Epithelial cell of esophagus (primary cell): ENCODE data around the gene CRADD.

Source experiments
- DNase-seq: peaks from one replicate; pipeline ENCODE4 v3.0.0; 2010; ENCODE audit warnings: low read depth
- H3K4me3 ChIP-seq: 2 replicates; pipeline ENCODE4 v1.5.1; 2011; ENCODE audit warnings: mild to moderate bottlenecking, low read length, control low read depth
- CTCF ChIP-seq: IDR thresholded peaks from 2 replicates; pipeline ENCODE4 v1.5.1; 2011; ENCODE audit warnings: low read depth, mild to moderate bottlenecking, low read length, control low read depth, inconsistent platforms; ENCODE audit not compliant: insufficient read depth; ENCODE audit errors: missing control alignments

The CRADD gene

DNA sequence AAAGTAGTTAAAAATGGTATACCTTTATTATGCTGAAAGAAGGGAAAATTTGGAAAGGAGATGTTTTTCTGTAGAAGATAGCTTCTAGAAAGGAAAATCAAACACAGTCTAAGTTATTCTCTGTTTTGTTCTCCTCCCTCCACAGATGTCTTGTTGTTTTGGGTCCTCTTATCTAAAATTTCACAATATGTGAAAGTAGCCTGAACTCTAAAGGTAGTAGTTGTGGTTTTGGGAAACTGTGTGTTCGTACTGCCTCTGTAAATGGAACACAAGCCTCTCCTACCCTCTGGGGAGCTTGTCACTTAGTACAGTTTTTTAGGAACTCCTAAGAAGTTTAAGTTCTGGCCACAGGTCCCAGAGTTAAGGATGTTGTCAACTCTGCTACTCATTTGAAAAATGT is 112.6 kb downstream of the CRADD start:
- no peak for TF ChIP-seq CTCF
- no peak overlapping the region for H3K4me3 ChIP-seq
- no peak for DNase-seq

DNA sequence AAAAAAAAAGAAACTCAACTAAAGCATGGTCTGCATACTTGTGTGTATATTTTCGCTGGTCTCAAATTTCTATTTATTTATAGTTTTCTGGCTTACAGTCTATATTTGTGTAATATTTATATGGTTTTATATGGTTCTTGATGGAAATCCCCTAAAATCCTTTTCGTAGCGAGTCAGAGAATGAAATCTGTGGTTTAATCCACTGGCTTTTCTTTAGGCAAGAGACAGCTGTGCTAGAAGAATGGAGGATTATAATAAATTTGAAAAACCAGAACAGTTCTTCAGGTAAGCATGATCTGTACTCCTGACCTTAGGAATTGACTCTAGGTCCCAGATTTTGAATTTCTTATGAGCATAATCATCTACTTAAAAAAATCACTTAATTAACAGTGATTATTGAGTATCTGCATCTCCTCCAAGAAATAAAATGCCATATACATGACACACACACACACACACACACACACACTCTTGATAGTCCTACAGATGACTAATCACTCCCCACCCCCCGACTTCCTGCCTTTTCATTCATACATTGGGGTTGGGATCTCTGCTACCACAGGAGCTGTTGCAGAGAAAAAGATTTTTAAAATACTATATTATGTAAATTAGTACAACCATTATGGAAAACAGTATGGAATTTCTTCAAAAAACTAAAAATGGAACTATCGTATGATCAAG is 113.4 kb downstream of the CRADD start:
- H3K4me3 ChIP-seq: no peak overlapping the region
- no peak for TF ChIP-seq CTCF
- DNase-seq: peak; percentile 87

GRCh38 chr12:93793007-93793406 is 115.8 kb downstream of the CRADD start:
- H3K4me3 ChIP-seq: no peak overlapping the region
- TF ChIP-seq CTCF: no peak
- DNase-seq: no peak

GRCh38 chr12:93793983-93794382 is 116.8 kb downstream of the CRADD start:
- no peak for TF ChIP-seq CTCF
- no peak overlapping the region for H3K4me3 ChIP-seq
- no peak for DNase-seq

GRCh38 chr12:93794738-93795137 is 117.6 kb downstream of the CRADD start:
- no peak overlapping the region for H3K4me3 ChIP-seq
- TF ChIP-seq CTCF: no peak
- no peak for DNase-seq

DNA sequence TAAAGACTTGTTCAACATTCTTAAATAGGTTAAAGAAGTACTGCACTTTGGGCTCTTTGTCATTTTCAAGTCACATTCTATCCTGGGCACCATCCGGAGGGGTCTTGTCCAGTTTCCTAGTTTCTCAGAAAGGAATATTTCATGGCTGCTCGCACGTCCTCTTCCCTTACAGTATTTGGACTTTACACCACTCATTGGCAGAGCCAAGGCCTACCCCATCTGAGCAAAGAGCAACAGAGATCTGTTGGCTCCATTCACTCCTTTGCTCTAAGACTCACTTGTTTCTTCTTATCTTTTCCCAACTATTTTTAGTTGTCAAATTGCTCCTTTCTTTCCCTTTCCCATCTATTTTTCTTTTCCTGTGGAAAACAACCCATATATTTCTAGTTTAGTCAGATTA is 118.2 kb downstream of the CRADD start:
- H3K4me3 ChIP-seq: no peak overlapping the region
- no peak for TF ChIP-seq CTCF
- DNase-seq: no peak

- DNase-seq: no peak
- no peak overlapping the region for H3K4me3 ChIP-seq
- TF ChIP-seq CTCF: no peak
Observed at GRCh38 chr12:93796729-93797128, 119.6 kb downstream of the CRADD start.
